Choroid plexus epithelial cell (primary cell): ENCODE measurements around the gene RTF1.
A peak's percentile ranks its signal among the peaks of the same experiment; 100 is the strongest.

Experiments
- DNase-seq: peaks from one replicate; pipeline ENCODE4 v3.0.0-alpha.2; 2010; ENCODE audit warnings: low read depth
- H3K4me3 ChIP-seq: 2 replicates; pipeline ENCODE4 v1.5.1; 2011; ENCODE audit warnings: low read depth, mild to moderate bottlenecking, control low read depth, low read length, moderate library complexity
- CTCF ChIP-seq: conservative IDR thresholded peaks from 2 replicates; pipeline ENCODE4 v1.5.1; 2011; ENCODE audit warnings: low read depth, mild to moderate bottlenecking, control low read depth, inconsistent platforms, low read length, moderate library complexity

The RTF1 gene

GRCh38 chr15:41480396-41481140 lies 63.7 kb downstream of the RTF1 start:
- H3K4me3 ChIP-seq, result no peak overlapping the region
- no peak for DNase-seq
- TF ChIP-seq CTCF, result no peak

- DNase-seq, result no peak
- no peak overlapping the region for H3K4me3 ChIP-seq
- TF ChIP-seq CTCF, result no peak
Observed at GRCh38 chr15:41482110-41482877, 65.4 kb downstream of the RTF1 start.

GRCh38 chr15:41483115-41483514 lies 66.2 kb downstream of the RTF1 start:
- peak; percentile 61 for DNase-seq
- no peak overlapping the region for H3K4me3 ChIP-seq
- TF ChIP-seq CTCF, result no peak

- no peak for TF ChIP-seq CTCF
- DNase-seq, result no peak
- H3K4me3 ChIP-seq, result no peak overlapping the region
Observed at GRCh38 chr15:41483519-41483918, 66.6 kb downstream of the RTF1 start.

GRCh38 chr15:41484937-41485625 lies 68.2 kb downstream of the RTF1 start:
- H3K4me3 ChIP-seq, result no peak overlapping the region
- no peak for DNase-seq
- TF ChIP-seq CTCF, result no peak

- DNase-seq, result no peak
- no peak overlapping the region for H3K4me3 ChIP-seq
- TF ChIP-seq CTCF, result no peak
Observed at GRCh38 chr15:41486286-41486685, 69.4 kb downstream of the RTF1 start.
